Dermis microvascular lymphatic vessel endothelial cell (primary cell): ENCODE results near the gene IL17B. TPM values are rescaled to one million over a fixed set of nuclear protein-coding genes. Genes with fewer than 3 reads are reported as not detected.

ENCODE experiments used
- DNase-seq, 2 donors: peaks; one replicate each; pipeline versions ENCODE4 v3.0.0 to v3.0.0-alpha.2; 2010; ENCODE audit warnings: low read depth in 2 of 2
- total RNA-seq: library from RNA; depleted of rRNA; stranded (reverse); fragments of >200 nt; gene quantifications from 2 replicates; pipeline ENCODE4 v1.2.1, GENCODE V29; 2014

Gene IL17B
- not detected in 2 replicates for total RNA-seq

DNA sequence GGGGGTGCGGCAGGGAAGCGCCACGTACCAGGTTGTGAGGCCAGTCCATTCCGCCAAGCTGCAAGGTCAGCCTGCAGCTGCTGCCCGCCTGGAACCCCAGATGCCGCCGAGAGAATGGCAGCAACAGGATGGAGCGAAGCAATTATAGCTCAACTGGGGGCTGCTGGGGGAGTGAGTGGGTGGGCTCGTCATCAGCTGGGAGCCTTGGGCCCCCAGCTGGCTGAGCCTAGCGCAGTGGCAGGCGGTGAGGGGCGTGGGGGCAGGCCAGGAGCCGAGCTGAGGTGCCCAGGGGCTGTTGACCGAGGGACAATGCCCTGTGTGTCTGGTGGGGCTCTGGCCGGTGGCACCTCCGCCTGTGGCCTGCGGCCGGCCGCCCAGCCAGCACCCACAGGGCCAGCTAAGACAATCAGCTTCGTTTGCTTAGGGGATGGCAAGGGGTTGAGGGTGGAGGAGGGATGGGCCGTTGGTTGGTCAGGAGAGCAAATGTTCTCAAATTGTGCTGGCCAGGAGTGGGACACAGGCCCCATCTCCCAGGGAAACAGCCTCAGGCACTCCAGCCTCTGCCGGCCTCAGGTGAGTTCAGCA lies at the start of gene IL17B:
TSS of gene IL17B (minus strand) at position 116 of the 585 bp plus-strand sequence. CDS start at position 49, 67 bp downstream.
- no peak for DNase-seq

GRCh38 chr5:149428032-149428431 lies 48.9 kb upstream of the IL17B start:
- DNase-seq: no peak

DNA sequence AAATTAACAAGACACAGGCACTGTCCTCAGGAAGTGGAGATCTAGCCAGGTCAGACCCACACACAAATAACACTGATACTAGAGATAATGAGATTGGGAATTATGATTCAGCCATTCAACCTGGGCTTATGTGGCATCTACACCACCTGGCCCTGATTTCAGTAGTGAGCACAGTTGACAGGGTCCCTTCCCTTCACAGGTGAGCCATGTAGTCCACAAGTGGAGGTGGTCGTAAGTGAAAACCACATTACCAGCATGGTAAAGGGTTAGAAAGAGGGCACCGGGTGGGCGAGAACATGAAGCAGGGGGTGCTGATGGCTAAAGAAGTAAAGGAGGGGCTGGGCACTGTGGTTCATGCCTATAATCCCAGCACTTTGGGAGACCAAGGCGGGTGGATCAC lies 48.3 kb upstream of the IL17B start:
- no peak for DNase-seq

GRCh38 chr5:149426931-149427330 lies 47.8 kb upstream of the IL17B start:
- DNase-seq: no peak

DNA sequence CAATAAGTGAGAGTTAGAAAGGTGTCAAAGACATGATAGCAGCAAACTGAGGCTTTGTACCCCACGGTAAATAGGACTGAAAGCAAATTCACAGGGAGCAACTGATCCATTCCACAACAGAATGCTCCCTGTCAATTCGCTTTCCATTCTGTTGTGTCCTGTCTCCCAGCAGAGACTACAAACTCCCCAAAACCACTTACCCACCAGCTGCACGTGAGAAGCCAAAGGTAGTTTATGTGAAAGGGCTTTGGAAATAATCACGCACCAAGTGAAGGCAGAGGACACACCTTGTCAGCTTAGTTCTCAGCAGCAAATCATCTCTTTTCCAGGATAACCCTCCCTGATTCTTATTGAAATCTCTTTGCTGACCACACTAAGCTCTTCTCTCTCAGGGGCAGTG lies 46.6 kb upstream of the IL17B start:
- no peak for DNase-seq

GRCh38 chr5:149424371-149425315 lies 45.6 kb upstream of the IL17B start:
- DNase-seq: no peak

- DNase-seq: no peak
Measured at GRCh38 chr5:149423794-149424268, 44.7 kb upstream of the IL17B start.

DNA sequence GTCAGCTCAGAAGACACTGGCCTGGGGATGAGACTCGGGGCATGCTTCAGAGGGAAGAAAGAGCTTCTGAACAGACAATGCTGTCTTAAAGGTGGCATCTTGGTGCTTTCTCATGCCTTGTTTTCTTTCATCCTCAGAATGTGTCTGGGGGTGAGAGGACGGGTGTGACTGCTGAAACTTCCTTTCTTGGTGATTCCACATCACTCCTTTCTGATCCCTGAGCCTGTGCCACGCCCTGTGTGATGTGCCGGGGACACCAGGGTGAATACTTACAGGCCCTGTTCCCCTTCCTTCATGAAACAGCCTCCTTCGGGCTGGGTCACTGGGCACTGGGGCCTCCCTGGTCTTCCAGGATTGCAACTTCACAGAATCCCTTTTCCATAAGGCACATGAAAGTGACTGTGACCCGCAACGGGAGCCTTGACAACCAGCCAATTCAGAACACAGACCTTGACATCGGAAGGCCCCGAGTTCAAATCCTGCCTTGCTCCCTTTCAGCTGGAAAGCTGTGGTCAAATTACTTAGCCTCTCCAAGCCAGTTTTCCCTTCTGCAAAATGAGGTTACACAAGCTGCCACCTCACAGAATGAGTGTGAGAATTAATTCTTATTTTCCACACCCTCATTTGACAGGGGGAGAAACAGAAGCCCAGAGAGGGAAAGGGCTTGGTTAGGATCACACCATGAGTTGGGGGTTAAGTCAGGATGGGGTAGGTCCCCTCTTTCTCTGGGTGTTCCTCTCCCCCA lies 44.1 kb upstream of the IL17B start:
- no peak for DNase-seq

DNA sequence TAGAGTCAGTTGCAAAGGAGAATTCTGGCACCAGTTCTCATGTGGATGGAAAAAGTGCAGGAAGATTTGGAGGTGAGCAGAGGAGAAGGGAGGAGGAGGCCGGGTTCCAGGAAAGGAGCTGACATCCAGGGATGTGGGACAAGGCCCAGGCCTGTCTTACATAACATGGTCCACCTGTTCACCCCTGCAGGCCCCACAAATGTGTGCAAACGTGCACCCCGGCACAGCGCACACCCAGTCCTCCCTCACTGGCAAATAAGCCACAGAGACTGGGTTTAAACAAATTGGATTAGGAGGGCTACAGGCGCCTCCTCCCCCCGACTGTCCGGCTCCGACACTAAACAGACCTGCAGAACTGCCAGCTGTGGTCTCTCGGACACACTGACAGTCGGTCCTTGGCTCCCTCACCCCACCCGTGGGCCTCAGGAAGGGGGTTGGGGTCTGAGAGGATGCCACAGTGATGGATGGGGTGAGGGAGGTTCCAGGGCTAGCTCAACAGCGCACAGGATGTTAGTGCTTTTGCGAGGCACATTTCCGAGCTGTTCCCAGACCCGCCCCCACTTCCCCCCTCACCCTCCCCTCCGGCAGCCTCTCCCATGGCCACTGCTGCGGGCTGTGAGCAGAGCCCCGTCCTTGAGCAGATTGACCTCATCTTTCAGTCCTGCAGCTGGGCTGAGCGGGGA lies 43.4 kb upstream of the IL17B start:
- peak; percentile 20 to 64 for DNase-seq

DNA sequence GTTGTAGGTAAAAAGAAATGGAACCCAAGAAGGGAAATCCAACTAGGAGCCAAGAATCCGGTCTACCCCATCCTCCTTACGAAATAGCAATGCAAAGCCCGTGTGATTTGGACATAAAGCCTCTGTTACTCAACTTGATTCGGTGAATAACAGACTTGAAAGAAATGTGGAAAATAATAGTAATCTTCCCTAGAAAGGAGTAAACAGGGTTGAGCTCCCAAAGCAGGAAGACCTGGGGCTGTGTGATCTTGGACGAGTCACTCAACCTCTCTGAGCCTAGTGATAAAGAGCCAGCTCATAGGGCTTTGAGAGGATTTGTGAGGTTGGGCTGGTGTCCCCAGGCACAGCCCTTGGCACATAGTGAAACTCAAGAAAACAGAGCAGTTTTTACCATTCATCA lies 42.7 kb upstream of the IL17B start:
- no peak for DNase-seq

DNA sequence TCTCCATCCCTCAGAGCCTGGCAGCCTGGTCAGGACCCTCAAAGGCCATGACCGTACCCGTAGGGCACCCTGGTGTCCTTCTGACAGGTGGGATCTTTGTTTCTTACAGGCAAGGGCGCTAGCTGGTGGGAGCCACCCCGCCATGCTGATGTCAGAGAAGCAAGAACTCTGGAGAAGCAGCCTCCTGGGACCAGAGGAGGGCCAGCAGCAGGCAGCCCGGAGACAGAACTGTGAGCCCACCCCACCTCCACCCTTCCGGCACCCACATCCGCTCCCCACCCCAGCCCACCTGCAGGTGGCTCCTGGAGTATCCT lies 42.2 kb upstream of the IL17B start:
- DNase-seq: no peak

DNA sequence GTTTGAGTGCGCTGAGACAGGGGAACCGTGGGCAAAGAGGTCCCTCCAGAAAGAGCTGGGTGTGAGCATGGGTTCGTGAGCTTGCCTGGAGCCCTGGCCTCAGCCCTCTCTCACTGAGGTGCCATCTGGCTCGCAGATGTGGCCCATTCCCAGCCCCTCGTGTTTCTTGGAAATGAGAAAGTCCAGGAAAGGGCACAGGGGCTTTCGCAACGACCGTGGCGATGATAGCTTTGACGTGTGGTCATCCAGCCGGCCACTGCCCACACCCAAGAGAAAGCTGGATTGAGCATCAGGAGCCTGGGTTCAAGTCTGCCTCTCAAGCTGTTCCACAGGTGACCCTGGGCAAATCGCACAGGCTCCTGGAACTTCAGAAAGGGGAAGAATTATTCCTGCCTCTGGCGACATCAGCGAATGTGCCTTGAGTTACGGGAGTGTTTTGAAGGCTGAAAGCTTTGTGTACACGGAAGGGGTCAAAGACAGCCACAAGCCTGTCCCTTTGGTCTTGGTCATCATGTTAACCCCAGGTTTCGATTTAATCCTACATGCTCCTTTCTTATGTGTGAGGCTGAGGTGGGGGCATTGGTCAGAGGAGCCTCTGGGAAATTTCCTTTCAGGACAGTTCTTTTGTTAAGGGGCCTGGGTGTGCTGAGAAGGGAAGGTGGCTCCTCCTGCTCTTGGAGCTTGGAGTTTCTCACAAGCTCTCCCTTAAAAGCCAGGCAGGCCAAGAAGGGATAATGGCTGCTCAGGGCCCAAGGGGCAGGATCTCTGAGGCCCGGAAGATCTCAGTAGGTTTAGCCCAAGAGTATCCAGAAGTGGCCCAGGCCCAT lies 41.7 kb upstream of the IL17B start:
- DNase-seq: no peak

DNA sequence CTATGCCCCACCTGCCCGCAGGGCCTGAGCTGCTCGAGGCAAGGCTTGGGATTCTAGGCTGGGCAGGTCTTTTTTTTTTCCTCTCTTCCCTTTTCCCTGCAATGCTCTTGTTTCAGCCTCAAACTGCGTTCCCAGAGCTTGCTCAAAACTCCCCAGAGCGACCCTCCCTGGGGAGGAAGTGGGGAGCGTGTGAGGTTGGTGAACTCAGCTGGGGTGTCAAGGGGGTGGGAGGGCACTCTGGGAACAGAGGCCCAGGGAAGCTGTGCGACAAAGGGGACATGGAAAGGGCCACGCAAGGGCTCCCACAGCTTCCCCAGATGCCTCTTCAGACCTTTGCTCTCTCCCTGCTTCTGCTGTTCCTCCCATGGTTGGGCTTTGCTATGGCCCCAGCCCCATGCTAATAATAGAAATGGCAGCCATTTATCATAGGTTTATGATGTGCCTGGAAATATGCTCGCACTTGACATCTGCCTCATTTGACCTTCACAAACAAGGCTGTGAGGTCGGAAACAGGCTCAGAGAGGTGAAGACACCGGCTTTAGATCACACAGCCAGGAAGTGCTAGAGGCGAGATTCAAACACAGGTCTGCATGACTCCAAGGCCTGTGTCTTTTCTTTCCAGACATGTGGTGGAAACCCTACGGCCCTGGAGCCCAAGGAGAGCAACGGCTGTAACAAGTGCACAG lies 40.9 kb upstream of the IL17B start:
- DNase-seq: no peak

DNA sequence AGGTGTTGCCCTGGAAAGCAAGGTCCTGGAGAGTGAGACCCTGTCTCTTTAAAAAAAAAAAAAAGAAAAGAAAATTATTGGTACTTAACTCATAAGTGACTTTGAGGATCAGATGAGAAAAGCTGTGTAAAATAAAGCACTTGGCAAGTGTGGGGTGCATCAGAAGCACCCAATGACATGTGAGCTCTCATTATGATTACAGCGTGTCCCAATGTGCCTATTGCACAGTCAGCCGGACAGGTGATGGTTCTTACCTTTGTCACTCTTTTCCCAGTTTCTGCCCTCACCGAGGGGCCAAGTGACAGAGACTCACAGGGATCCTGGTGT lies 40.4 kb upstream of the IL17B start:
- no peak for DNase-seq

DNA sequence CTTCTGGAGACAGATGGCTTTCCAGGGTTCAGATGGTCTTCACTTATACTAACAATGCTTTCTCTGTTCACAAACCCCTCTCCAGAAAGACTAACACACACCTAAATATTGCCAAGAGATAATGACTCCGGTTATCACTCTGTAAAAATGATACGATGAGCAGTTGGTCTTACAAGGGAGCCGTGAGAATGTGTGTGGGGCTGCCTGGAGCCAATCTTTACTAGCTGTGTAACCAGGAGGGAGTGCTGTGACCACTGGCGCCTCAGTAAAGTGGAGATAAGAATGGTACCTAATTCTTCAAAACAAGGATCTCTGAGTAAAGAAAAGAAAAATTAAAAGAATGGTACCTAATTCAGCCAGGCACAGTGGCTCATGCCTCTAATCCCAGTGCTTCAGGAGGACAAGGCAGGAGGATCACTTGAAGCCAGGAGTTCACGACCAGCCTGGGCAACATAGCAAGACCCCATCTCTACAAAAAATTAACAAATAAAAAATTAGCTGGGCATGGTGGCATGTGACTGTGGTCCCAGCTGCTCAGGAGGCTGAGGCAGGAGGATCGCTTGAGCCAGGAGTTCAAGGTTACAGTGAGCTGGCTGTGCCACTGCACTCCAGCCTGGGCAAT lies 39.9 kb upstream of the IL17B start:
- DNase-seq: no peak

DNA sequence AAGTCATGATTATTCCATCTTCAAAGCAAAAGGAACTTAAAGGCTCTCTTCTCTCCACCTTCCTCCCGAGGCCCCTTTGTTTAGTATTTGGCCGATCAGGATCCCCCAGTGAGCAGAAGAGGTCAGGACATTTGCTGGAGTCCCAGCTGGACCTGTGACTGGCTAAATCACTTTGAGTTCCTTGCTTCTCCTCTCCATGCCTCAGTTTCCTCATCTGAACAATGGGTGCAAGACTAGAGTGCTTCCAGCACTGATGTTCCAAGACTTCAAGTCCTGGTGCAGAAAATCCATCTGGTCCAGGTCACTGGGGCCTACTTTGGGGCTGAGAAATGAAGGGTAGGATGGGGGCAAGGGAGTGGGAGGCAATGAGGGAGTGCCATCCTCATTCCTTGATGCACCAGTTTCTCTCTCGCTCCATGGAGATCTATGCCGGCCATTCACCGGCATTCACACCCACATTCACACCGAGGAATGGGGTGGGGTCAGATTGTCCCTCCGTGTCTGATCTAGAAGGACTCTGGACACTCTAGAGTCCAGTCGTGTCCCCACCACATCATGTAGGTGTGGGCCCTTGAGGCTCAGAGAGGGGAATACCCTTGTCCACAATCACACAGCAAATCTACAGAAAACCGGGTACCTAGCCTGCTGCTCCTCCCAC lies 38.7 kb upstream of the IL17B start:
- DNase-seq: no peak

GRCh38 chr5:149416987-149417710 lies 38.1 kb upstream of the IL17B start:
- no peak for DNase-seq

DNA sequence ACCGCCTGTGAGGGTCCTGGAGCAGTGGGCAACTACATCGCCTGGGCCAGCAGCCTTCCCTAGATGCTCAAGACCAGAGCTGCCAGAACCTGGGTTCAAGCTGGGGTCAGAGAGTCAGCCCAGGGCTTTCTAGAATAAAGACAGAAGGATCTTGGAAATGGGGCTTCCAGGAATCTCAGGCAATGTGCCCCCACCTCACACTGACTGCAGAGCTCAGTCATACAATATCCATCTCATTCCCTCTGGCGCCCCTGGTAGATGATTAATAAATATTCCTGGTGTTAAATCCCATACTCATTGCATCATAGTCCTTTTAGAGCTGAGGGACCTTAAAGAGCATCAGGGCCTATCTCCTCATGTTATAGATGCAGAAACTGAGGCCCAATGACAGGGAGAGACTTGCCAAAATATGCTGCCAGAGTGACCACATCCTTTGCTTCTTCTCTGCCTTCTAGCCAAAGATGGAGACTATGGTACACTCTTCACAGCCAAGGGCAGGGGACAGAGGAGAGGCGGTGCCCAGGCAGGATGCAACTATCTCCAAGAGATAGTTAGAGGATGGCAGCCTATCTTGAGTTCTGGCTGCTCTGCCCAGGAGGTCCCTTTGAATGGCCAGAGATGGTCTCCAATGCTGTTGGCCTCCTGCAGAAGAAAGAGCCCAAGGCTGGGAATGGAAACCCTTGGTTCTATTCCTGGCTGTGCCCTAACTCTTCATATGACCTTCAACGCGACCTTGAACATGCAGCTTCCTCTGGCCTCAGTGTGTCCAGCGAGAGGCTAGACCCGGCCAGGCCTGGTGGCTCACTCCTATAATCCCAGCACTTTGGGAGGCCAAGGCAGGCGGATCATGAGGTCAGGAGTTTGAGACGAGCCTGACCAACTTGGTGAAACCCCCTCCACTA lies 36.2 kb upstream of the IL17B start:
- DNase-seq: no peak
